Stimulated activated CD4-positive, alpha-beta T cell treated with anti-CD3 and anti-CD28 coated beads, TNF-alpha, amount 100 ng/mL, for 1 hour (primary cell): ENCODE data around the gene FBXL14.

Experiments used
- DNase-seq, 3 donors: peaks; one replicate each; pipeline ENCODE4 v3.0.0-alpha.2; 2020; ENCODE audit warnings: low read depth in 3 of 3, low spot score in 1 of 3

FBXL14 gene

GRCh38 chr12:1517734-1518525 is 76.5 kb downstream of the FBXL14 start:
- no peak for DNase-seq

GRCh38 chr12:1517007-1517406 is 77.4 kb downstream of the FBXL14 start:
- DNase-seq: no peak
